ENCODE measurements around the gene TMEM201.
"Not testable (repeated sequence)": the region's sequence is repeated elsewhere in the genome, so short reads cannot be mapped to it uniquely, and the experiment has no call there.

The TMEM201 gene

DNA sequence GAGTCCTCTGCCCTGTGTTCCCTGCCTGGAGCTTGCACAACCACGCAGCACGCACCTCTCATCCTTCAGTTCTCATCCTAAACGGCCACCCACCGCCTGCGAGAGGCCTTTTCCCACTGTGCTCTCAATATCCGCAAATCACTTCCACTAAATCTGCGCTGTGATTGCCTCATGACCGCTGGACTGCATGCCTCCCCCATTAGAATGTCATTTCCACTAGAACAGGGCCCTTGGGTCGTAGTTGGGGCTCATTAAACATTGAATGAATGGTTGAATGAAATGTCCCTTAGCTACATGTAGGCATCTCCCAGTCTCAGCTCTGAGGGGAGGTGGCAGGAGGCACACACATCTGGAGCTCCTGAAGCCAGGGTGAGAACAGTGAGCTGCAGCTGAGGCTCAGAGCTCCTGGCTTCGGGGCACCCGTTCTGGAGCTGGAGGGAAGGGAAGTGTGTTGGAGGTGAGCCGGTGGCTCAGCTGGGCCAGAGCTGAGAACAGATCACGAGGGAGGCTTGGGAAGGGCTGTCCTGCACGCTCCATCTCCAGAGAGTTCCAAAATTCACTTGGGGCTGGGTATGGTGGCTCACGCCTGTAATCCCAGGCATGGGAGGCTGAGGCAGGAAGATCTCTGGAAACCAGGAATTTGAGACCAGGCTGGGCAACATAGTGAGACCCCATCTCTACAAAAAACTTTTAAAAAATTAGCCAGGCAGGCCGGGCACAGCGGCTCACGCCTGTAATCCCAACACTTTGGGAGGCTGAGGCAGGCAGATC is 30.4 kb downstream of the TMEM201 start:
- Histone ChIP-seq H3K9ac (ENCODE audit: low read length) (no peak overlapping the region), H3K27ac (ENCODE audit: low read depth, low read length) (no peak overlapping the region), H3K36me3 (ENCODE audit: control insufficient read depth, insufficient read depth, low read length) (no peaks in the 10 kb centered on the region), H3K27me3 (ENCODE audit: control insufficient read depth, insufficient read depth, low read length) (no peaks in the 10 kb centered on the region), H3K4me1 (ENCODE audit: control insufficient read depth, insufficient read depth, low read length) (no peaks in the 10 kb centered on the region), H3K4me3 (ENCODE audit: low read length) (no peak overlapping the region)

DNA sequence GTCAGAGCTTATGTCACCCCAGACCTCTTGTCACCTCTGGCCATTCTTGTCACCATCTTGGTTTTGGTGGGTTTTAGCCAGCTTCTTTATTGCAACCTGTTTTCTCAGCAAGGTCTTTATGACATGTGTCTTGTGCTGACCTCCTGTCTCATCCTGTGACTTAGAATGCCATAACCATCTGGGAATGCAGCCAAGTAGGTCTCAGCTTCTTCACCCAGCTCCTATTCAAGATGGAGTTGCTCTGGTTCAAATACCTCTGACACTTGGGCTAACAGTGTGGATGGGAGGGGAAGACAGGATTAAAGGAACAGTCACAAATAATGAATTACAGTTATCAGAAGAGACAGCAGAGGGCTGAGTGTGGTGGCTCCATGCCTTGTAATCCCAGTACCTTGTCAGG is 32.3 kb downstream of the TMEM201 start:
- H3K27ac ChIP-seq (ENCODE audit: low read depth, low read length): no peak overlapping the region
- H3K4me1 ChIP-seq (ENCODE audit: control insufficient read depth, insufficient read depth, low read length): no peaks in the 10 kb centered on the region
- no peak overlapping the region for H3K9ac ChIP-seq (ENCODE audit: low read length)
- no peak overlapping the region for H3K4me3 ChIP-seq (ENCODE audit: low read length)
- no peaks in the 10 kb centered on the region for H3K36me3 ChIP-seq (ENCODE audit: control insufficient read depth, insufficient read depth, low read length)
- peaks cover 2% of the 10 kb centered on the region for H3K27me3 ChIP-seq (ENCODE audit: control insufficient read depth, insufficient read depth, low read length)

DNA sequence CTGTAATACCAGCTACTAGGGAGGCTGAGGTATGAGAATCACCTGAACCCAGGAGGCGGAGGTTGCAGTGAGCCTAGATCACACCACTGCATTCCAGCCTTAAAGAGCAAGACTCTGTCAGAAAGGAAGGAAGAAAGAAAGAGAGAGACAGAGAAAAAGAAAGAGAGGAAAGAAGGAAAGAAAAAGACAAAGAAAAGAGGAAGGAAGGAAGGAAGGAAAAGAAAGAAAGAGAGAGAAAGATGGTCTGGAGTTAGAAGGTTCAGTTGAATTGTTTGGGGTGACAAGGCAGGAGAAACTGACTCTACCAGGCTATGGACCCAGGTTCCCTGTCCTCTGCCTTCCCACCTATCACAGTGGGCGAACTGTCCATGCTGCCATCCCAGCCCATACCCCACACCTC is 35.4 kb downstream of the TMEM201 start:
- Histone ChIP-seq H3K27ac (ENCODE audit: low read depth, low read length) (no peak overlapping the region), H3K9ac (ENCODE audit: low read length) (no peak overlapping the region)

DNA sequence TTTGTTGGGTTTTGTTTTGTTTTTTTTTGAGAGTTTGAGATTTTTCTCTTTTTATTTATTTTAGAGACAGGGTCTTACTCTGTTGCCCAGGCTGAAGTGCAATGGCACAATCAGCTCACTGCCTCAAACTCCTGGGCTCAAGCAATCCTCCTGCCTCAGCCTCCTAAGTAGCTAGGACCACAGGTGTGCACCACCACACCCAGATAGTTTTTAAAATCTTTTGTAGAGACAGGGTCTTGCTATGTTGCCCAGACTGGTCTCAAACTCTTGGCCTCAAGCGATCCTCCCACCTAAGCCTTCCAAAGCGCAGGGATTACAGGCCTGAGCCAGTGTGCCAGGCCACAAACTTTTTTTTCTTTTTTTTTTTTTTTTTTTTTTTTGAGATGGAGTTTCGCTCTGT is 36.3 kb downstream of the TMEM201 start:
- not testable (repeated sequence) for H3K36me3 ChIP-seq (ENCODE audit: control insufficient read depth, insufficient read depth, low read length); H3K4me3 ChIP-seq (ENCODE audit: low read length); H3K9ac ChIP-seq (ENCODE audit: low read length); H3K4me1 ChIP-seq (ENCODE audit: control insufficient read depth, insufficient read depth, low read length); H3K27me3 ChIP-seq (ENCODE audit: control insufficient read depth, insufficient read depth, low read length); H3K27ac ChIP-seq (ENCODE audit: low read depth, low read length)

More for the DNA sequence above, 35.4 kb downstream of the TMEM201 start:
- Histone ChIP-seq H3K27me3 (ENCODE audit: control insufficient read depth, insufficient read depth, low read length) (peaks cover 2% of the 10 kb centered on the region), H3K36me3 (ENCODE audit: control insufficient read depth, insufficient read depth, low read length) (no peaks in the 10 kb centered on the region), H3K4me3 (ENCODE audit: low read length) (no peak overlapping the region), H3K4me1 (ENCODE audit: control insufficient read depth, insufficient read depth, low read length) (no peaks in the 10 kb centered on the region)

DNA sequence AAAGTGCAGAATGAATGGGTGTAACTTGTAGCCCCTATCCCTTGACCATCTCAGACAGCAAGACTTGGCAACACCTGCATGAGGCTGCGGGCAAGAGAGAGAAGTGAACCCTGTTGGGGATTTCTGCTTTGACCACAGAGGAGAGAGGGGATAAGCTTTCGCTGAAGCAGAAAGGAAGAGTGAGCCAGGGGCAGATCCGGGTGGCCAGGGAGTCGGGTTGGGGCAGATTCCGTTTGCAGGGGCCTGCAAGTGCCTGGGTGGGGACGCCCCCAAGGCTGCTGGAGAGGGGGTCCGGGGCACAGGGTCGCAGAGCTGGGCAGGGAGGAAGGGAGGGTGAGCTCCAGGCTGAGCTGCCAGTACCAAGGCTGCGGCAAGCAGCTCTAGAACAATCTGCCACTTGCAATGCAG is 37.5 kb downstream of the TMEM201 start:
- H3K27ac ChIP-seq (ENCODE audit: low read depth, low read length): no peak overlapping the region
- no peak overlapping the region for H3K9ac ChIP-seq (ENCODE audit: low read length)
- H3K27me3 ChIP-seq (ENCODE audit: control insufficient read depth, insufficient read depth, low read length): peaks cover 2% of the 10 kb centered on the region
- H3K4me3 ChIP-seq (ENCODE audit: low read length): peak overlapping the region; percentile 8
- no peaks in the 10 kb centered on the region for H3K4me1 ChIP-seq (ENCODE audit: control insufficient read depth, insufficient read depth, low read length)
- no peaks in the 10 kb centered on the region for H3K36me3 ChIP-seq (ENCODE audit: control insufficient read depth, insufficient read depth, low read length)

DNA sequence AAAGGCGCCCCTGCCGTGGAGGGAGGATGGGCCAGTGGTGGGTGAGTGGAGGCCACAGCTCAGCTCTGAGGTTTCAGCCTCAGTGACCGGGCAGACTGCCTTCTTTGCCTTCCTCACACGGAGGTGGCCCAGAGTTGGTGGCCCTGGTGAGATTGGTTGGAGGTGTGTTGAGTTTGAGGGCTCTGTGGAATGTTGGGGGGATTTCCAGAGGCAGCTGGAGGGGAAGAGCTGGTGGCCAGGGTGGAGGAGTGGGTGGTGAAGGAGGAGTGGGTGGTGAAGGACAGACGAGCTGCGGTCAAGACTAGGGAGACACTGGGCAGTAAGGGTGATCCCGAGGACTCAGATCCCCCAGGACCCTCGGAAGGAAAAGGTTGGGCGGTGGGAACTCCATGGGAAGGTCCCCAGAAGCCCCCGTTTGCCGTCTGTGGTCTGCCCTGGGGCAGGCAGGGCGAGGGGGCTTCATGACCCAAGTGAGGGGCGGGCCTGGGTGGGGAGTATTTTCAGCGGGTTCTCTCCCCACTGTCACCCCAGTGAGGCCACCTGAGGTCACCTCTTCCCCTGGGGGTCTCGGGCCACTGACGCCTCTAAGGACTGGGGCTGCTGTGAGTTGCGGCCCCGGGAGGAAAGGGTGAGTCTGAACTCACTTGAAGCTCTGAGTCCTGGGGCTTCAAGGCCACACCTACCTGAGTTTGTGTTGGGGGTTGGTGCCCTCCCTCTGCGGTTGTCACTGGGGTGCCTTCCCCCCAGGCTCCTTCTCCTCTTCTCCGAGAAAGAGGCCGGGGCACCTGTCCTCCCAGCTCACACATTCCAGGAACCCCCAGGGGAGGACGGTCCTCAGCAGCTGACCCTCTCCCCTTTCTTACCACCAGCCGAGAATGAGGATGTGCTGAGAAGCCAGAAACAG is 40.1 kb downstream of the TMEM201 start:
- no peaks in the 10 kb centered on the region for H3K36me3 ChIP-seq (ENCODE audit: control insufficient read depth, insufficient read depth, low read length)
- H3K4me3 ChIP-seq (ENCODE audit: low read length): no peak overlapping the region
- no peak overlapping the region for H3K9ac ChIP-seq (ENCODE audit: low read length)
- H3K4me1 ChIP-seq (ENCODE audit: control insufficient read depth, insufficient read depth, low read length): no peaks in the 10 kb centered on the region
- H3K27me3 ChIP-seq (ENCODE audit: control insufficient read depth, insufficient read depth, low read length): peaks cover 2% of the 10 kb centered on the region
- no peak overlapping the region for H3K27ac ChIP-seq (ENCODE audit: low read depth, low read length)

DNA sequence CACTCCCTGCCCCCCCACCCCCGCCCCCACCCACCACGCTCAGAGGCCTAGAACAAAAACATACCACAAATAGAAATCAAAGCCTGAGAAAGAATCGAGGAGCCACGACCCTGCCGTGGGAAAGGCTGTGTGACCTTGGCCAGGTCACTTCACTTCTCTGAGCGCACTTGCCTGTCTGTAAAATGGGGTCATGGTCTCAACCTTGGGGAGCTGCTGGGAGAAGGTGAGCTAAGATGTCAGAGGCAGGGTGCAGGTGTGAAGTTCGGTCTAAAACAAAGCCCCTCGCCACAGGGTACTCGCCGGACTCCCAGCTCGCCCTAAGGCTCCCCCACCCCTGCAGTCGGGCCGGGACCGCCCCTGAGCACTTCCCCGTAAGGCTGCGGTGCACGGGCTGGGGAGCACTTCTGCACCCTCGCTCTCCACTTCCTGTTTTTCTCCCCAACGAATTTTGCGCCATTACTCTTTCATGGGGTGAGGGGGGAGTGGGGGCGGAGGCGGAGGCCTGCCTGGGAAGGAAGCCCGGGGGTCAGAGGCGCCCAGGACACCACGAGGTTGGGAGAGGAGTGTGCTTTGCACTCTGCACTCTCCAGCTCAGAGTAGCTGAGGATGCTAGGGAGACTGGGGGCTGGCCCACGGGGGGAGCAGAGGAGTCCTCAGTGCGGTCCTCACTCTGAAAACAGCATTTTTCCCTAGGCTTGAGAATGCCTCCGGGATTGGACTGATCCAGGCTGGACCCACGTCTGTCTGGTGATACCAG is 40.9 kb downstream of the TMEM201 start:
- Histone ChIP-seq H3K9ac (ENCODE audit: low read length) (peak overlapping the region; percentile 4), H3K4me3 (ENCODE audit: low read length) (peak overlapping the region; percentile 57), H3K27me3 (ENCODE audit: control insufficient read depth, insufficient read depth, low read length) (peaks cover 2% of the 10 kb centered on the region), H3K36me3 (ENCODE audit: control insufficient read depth, insufficient read depth, low read length) (no peaks in the 10 kb centered on the region), H3K27ac (ENCODE audit: low read depth, low read length) (no peak overlapping the region), H3K4me1 (ENCODE audit: control insufficient read depth, insufficient read depth, low read length) (no peaks in the 10 kb centered on the region)

DNA sequence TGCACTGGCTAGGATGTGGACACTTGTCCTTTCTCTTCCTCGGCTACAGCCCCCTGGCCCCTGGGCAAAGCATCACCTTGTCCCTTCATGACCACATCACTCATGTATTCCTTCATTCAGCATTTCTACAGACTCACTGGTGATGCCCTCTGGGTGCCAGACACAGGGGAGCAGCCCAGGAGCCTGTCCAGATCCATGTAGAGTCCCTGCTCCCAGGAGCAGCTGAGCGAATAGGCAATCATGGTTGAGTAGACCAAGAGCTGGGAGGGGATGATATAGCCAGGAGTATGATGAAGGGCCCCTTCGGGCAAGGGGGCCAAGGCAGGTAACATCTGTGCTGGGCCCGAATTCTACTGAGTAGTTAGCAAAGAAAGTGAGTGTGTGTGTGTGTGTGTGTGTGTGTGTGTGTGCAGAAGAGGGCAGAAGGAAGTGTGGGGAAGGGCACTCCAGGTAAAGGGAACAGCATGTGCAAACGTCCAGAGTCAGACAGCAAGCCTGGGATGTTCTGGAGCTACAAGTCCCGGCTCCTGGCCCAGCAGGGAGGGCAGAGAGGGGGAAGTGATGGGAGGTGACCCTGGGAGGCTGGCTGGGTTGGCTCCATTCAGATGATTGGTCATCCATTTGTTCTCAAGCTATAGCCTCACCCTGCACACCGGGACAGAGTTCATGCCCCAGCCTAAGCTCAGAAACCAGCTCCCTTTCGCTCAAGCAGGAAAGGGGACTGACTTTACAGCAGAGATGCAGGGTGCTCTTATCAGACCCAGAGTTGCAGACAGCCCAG is 41.8 kb downstream of the TMEM201 start:
- H3K4me3 ChIP-seq (ENCODE audit: low read length): peak overlapping the region; percentile 57
- peak overlapping the region; percentile 4 for H3K9ac ChIP-seq (ENCODE audit: low read length)
- H3K27ac ChIP-seq (ENCODE audit: low read depth, low read length): no peak overlapping the region

DNA sequence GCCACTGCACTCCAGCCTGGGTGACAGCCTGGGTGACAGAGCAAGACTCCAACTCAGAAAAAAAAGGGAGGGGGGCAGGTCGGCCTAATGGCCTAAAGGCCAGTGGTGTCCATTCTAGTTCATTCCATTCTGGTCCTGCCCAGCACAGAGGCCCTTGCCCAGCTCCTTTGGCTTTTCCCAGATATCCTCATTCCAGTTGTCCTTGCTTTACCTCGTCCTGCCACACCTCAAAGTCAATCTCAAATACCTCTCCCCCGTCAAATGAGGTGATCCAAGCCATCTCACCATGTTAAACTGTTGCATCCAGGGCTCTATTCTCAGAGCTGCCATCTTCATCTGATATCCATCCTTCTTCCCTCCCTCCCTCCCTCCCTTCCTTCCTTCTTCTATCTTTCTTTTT is 42.9 kb downstream of the TMEM201 start:
- Histone ChIP-seq H3K27me3 (ENCODE audit: control insufficient read depth, insufficient read depth, low read length) (no peaks in the 10 kb centered on the region), H3K4me3 (ENCODE audit: low read length) (no peak overlapping the region), H3K4me1 (ENCODE audit: control insufficient read depth, insufficient read depth, low read length) (no peaks in the 10 kb centered on the region), H3K36me3 (ENCODE audit: control insufficient read depth, insufficient read depth, low read length) (no peaks in the 10 kb centered on the region), H3K27ac (ENCODE audit: low read depth, low read length) (no peak overlapping the region), H3K9ac (ENCODE audit: low read length) (no peak overlapping the region)

More for the DNA sequence above, 41.8 kb downstream of the TMEM201 start:
- peaks cover 2% of the 10 kb centered on the region for H3K27me3 ChIP-seq (ENCODE audit: control insufficient read depth, insufficient read depth, low read length)
- H3K36me3 ChIP-seq (ENCODE audit: control insufficient read depth, insufficient read depth, low read length): no peaks in the 10 kb centered on the region
- H3K4me1 ChIP-seq (ENCODE audit: control insufficient read depth, insufficient read depth, low read length): no peaks in the 10 kb centered on the region

DNA sequence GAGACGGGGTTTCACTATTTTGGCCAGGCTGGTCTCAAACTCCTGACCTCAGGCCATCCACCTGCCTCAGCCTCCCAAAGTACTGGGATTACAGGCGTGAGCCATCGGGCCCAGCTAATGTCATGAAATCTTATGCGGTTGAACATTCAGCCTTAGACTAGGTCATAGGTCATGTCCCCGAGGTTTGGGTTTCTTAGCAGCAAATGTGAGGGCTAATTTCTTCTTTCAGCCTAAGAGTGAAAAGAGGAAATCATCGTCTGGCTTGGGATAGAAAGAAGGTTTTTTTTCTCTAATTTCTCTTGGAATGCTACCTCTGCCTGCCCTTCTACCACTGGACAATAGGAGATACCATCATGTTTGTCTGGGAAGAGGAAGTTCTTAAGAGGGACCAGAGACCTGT is 44.8 kb downstream of the TMEM201 start:
- Histone ChIP-seq H3K4me1 (ENCODE audit: control insufficient read depth, insufficient read depth, low read length) (no peaks in the 10 kb centered on the region), H3K4me3 (ENCODE audit: low read length) (no peak overlapping the region), H3K9ac (ENCODE audit: low read length) (no peak overlapping the region), H3K27ac (ENCODE audit: low read depth, low read length) (no peak overlapping the region), H3K36me3 (ENCODE audit: control insufficient read depth, insufficient read depth, low read length) (no peaks in the 10 kb centered on the region), H3K27me3 (ENCODE audit: control insufficient read depth, insufficient read depth, low read length) (no peaks in the 10 kb centered on the region)

DNA sequence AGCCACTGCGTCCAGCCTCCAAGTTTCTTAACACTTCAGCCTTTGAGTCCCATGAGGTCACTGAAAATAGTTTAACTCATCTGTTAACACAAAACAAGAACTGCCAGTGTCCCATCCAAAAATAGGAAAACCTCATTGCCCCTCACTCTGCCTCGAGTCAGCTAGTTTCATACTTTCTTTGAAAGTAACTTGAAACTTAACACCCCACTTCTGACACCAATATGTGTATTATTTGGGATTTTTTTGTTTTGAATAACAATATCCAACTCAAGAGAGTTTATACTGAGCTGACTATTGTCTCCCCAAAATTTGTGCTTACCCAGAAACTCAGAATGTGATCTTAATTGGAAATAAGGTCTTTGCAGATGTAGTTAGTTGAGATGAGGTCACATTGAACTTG is 45.9 kb downstream of the TMEM201 start:
- H3K27ac ChIP-seq (ENCODE audit: low read depth, low read length): no peak overlapping the region
- H3K4me3 ChIP-seq (ENCODE audit: low read length): no peak overlapping the region
- no peak overlapping the region for H3K9ac ChIP-seq (ENCODE audit: low read length)
- no peaks in the 10 kb centered on the region for H3K4me1 ChIP-seq (ENCODE audit: control insufficient read depth, insufficient read depth, low read length)
- H3K27me3 ChIP-seq (ENCODE audit: control insufficient read depth, insufficient read depth, low read length): no peaks in the 10 kb centered on the region
- no peaks in the 10 kb centered on the region for H3K36me3 ChIP-seq (ENCODE audit: control insufficient read depth, insufficient read depth, low read length)

All from rectal smooth muscle tissue (tissue), 1 donor.